HG03469 (cell line): ENCODE results near the gene CAND2.

ENCODE experiments used
- ATAC-seq: cut with Tn5 transposase; IDR thresholded peaks from one replicate; pipeline ENCODE4 v1.9.1; 2021; ENCODE audit warnings: mild to moderate bottlenecking, moderate library complexity, moderate number of reproducible peaks; ENCODE audit not compliant: unreplicated experiment

The CAND2 gene

GRCh38 chr3:12799525-12800440 is 3.3 kb downstream of the CAND2 start:
- no peak for ATAC-seq

GRCh38 chr3:12803371-12803770 is 6.9 kb downstream of the CAND2 start:
- no peak for ATAC-seq

- ATAC-seq, result no peak
These were observed 10.6 kb downstream of the CAND2 start for GRCh38 chr3:12807066-12807465.

- ATAC-seq, result no peak
These were observed 11.3 kb downstream of the CAND2 start for GRCh38 chr3:12807601-12808359.

- no peak for ATAC-seq
These were observed 12.1 kb downstream of the CAND2 start for GRCh38 chr3:12808587-12808986.

GRCh38 chr3:12809001-12809400 is 12.5 kb downstream of the CAND2 start:
- ATAC-seq, result no peak

- ATAC-seq, result no peak
These were observed 13.0 kb downstream of the CAND2 start for GRCh38 chr3:12809435-12809834.

- ATAC-seq, result peak; percentile 96
These were observed 13.7 kb downstream of the CAND2 start for GRCh38 chr3:12810013-12810780.

- no peak for ATAC-seq
These were observed 14.5 kb downstream of the CAND2 start for GRCh38 chr3:12810961-12811360.

GRCh38 chr3:12812812-12813211 is 16.3 kb downstream of the CAND2 start:
- ATAC-seq, result no peak

- no peak for ATAC-seq
These were observed 17.5 kb downstream of the CAND2 start for GRCh38 chr3:12813967-12814366.

- no peak for ATAC-seq
These were observed 18.6 kb downstream of the CAND2 start for GRCh38 chr3:12815078-12815477.

- ATAC-seq, result no peak
These were observed 19.2 kb downstream of the CAND2 start for GRCh38 chr3:12815719-12816118.

GRCh38 chr3:12816521-12817342 is 20.3 kb downstream of the CAND2 start:
- ATAC-seq, result no peak

GRCh38 chr3:12817343-12817710 is 20.8 kb downstream of the CAND2 start:
- no peak for ATAC-seq

GRCh38 chr3:12818273-12818672 is 21.8 kb downstream of the CAND2 start:
- no peak for ATAC-seq

GRCh38 chr3:12818773-12819172 is 22.3 kb downstream of the CAND2 start:
- ATAC-seq, result no peak

- ATAC-seq, result no peak
These were observed 26.4 kb downstream of the CAND2 start for GRCh38 chr3:12822725-12823373.

GRCh38 chr3:12824299-12824698 is 27.8 kb downstream of the CAND2 start:
- ATAC-seq, result no peak

- no peak for ATAC-seq
These were observed 28.7 kb downstream of the CAND2 start for GRCh38 chr3:12825156-12825555.
